Heart left ventricle (tissue), 16 donors: ENCODE results near the gene RSPRY1. TPM values are rescaled to one million over a fixed set of nuclear protein-coding genes. Genes with fewer than 3 reads are reported as not detected.
"Not testable (repeated sequence)": the region's sequence is repeated elsewhere in the genome, so short reads cannot be mapped to it uniquely, and the experiment has no call there.

Experiments used
- ATAC-seq, 4 donors: fragments of 200-7000 bp; cut with Tn5 transposase; one replicate each; pipeline ENCODE4 v1.9.1; 2020 to 2022; ENCODE audit warnings: moderate library complexity in 4 of 4, mild to moderate bottlenecking in 3 of 4, moderate number of reproducible peaks in 1 of 4
- DNase-seq, 5 donors: peaks; one replicate each; pipeline ENCODE4 v3.0.0-alpha.2; 2020
- H3K27ac ChIP-seq, 12 donors: fragments of 200-600 bp; sonication (generic) in 4 of 12; one replicate each; pipeline versions ENCODE4 v1.5.0 to v1.8.0; 2016 to 2022; ENCODE audit warnings: mild to moderate bottlenecking in 2 of 12
- H3K27me3 ChIP-seq, 9 donors: fragments of 200-600 bp; sonication (generic) in 2 of 9; one replicate each; pipeline versions ENCODE4 v1.5.1 to v1.8.0; 2016 to 2022; ENCODE audit warnings: mild to moderate bottlenecking in 3 of 9
- H3K36me3 ChIP-seq, 9 donors: fragments of 200-600 bp; sonication (generic) in 2 of 9; one replicate each; pipeline versions ENCODE4 v1.5.0 to v1.8.0; 2018 to 2022; ENCODE audit warnings: mild to moderate bottlenecking in 2 of 9
- H3K4me1 ChIP-seq, 12 donors: fragments of 200-600 bp; sonication (generic) in 4 of 12; one replicate each; pipeline versions ENCODE4 v1.5.0 to v1.8.0; 2016 to 2022; ENCODE audit warnings: mild to moderate bottlenecking in 3 of 12
- H3K4me3 ChIP-seq, 12 donors: fragments of 200-600 bp; sonication (generic) in 4 of 12; one replicate each; pipeline versions ENCODE4 v1.5.0 to v1.8.0; 2017 to 2022; ENCODE audit warnings: mild to moderate bottlenecking in 9 of 12, moderate library complexity in 4 of 12
- H3K9me3 ChIP-seq, 12 donors: fragments of 200-600 bp; sonication (generic) in 4 of 12; one replicate each; pipeline versions ENCODE4 v1.5.0 to v1.8.0; 2016 to 2022; ENCODE audit warnings: mild to moderate bottlenecking in 1 of 12
- POLR2A ChIP-seq, 2 donors: fragments of 450-650 bp; IDR thresholded peaks; one replicate each; pipeline ENCODE4 v1.6.1; 2017; ENCODE audit warnings: antibody characterized with exemption in 2 of 2, mild to moderate bottlenecking in 2 of 2, moderate library complexity in 2 of 2
- WGBS, 4 donors: extraction: QIAGEN DNeasy Blood & Tissue Kit in 2 of 4; methylation state at CpG; one replicate each; pipeline versions ENCODE4 v1.1.5 to v1.1.7; 2013 to 2018; 5-methylcytosine and 5-hydroxymethylcytosine counted together
- intact Hi-C, 10 donors: fragments of 100-400 bp; cut with DNase I; formaldehyde crosslinking; loops; one replicate each; pipeline versions ENCODE4 v1.11.1 to v1.14.2; 2022
- polyA plus RNA-seq, 2 donors: library from polyadenylated mRNA; stranded (reverse); fragments of 200-250 nt; gene quantifications; one replicate each; pipeline ENCODE4 v1.2.3, GENCODE V29; 2013
- total RNA-seq, 9 donors: library from RNA; depleted of rRNA in 2 of 9; stranded (reverse); fragments of >200 nt in 2 of 9; fragmentation: NEBNext Ultra II Directional in 3 of 9; extraction: Animal tissue kit (Norgen Biotek cat#: 25700) in 3 of 9; gene quantifications; one replicate each; pipeline versions ENCODE4 v1.1.0 to v1.2.4, GENCODE V29; 2016 to 2023
- TF ChIP-seq, protein P1 (sequence below), 12 donors: fragments of 200-600 bp; sonication (generic) in 4 of 12; IDR thresholded peaks; one replicate each; pipeline versions ENCODE4 v1.5.0 to v1.8.0; 2018 to 2022; ENCODE audit warnings: antibody characterized with exemption in 12 of 12, mild to moderate bottlenecking in 5 of 12
- donor health status: ischemic (EF 13 %, LVEDD 7.1; RV severe dilation, severe dysfunction).
- donor health status: healthy with polysubstance abuse.
- donor health status: DM: no; HTN: yes; CAD: no.
- donor health status: DM: no; HTN: no; CAD: no.
- donor health status: ischemic (EF 25% LVEDD 6.9; RV normal size, moderate dysfunction).
- donor health status: ischemic (EF 25% LVEDD 5.7; RV mildly dilated, moderate dysfunction).
- donor health status: healthy.
- donor health status: DM: yes; HTN: yes; CAD: no.
- donor health status: ischemic (EF 35%, LVEDD 5.7; RV mildly dilated, moderate dysfunction).
- donor health status: nonischemic (EF 11% LVEDD 7.7; RV severe dilation, severe dysfunction).
- donor health status: DM: yes; HTN: yes; CAD: no.
- donor health status: PGD.
- donor health status: ischemic (EF 29% LVEDD 5.4; RV normal size, mild dysfunction).
- donor health status: nonischemic (EF 23%, LVEDD 6.1; RV moderate dilation, normal function).

RSPRY1 gene
- total and polyA plus RNA-seq, 11 donors, result 5.4 to 22.9 (median 17.1) TPM

- H3K36me3 ChIP-seq, result peaks cover 0 to 9% (median 0%) of the 10 kb centered on the region in 9 donors
- TF ChIP-seq POLR2A (IDR thresholded peaks at IDR 0.05), result no peak
- TF ChIP-seq, protein P1, sequence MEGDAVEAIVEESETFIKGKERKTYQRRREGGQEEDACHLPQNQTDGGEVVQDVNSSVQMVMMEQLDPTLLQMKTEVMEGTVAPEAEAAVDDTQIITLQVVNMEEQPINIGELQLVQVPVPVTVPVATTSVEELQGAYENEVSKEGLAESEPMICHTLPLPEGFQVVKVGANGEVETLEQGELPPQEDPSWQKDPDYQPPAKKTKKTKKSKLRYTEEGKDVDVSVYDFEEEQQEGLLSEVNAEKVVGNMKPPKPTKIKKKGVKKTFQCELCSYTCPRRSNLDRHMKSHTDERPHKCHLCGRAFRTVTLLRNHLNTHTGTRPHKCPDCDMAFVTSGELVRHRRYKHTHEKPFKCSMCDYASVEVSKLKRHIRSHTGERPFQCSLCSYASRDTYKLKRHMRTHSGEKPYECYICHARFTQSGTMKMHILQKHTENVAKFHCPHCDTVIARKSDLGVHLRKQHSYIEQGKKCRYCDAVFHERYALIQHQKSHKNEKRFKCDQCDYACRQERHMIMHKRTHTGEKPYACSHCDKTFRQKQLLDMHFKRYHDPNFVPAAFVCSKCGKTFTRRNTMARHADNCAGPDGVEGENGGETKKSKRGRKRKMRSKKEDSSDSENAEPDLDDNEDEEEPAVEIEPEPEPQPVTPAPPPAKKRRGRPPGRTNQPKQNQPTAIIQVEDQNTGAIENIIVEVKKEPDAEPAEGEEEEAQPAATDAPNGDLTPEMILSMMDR (IDR thresholded peaks at IDR 0.05), result no peak
- no peaks in the 10 kb centered on the region for H3K27me3 ChIP-seq
- DNase-seq (no peak), ATAC-seq (peak in 3 of 4 donors; percentile 61 to 90 (median 64))
- H3K27ac ChIP-seq, result peak overlapping the region in 2 of 12 donors; percentile 18 to 34
- no peak overlapping the region for H3K4me3 ChIP-seq
- H3K9me3 ChIP-seq, result no peaks in the 10 kb centered on the region
- intact Hi-C loops, result loop anchor here in 1 of 10 donors (5.0 kb wide), 1 partner anchor 43 kb away; no protein-coding TSS in a partner anchor
- peaks cover 0 to 50% (median 22%) of the 10 kb centered on the region in 12 donors for H3K4me1 ChIP-seq
These were observed 8.4 kb downstream of the RSPRY1 start for GRCh38 chr16:57194512-57194911.

DNA sequence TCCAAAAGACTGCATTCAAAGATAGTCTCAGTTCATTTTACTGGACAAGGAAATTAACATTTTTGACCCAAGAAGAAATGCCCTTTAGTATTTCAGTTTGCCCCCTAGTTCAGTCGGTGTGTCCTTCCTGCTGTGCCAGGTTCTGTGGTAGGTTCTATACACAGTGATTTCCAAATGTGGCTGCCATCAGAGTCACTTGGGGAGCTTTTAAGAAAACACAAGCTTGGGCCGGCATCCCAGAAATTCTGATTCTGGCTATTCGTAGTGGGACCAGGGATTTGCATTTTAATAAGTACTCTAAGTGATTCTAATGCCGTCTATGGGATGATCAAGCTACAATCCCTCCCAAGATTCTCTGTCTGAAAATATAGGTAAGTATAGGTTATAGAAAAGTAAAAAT lies 10.2 kb downstream of the RSPRY1 start:
- intact Hi-C loops, result no loop called here
- no peak for TF ChIP-seq POLR2A (IDR thresholded peaks at IDR 0.05)
- TF ChIP-seq, protein P1 (IDR thresholded peaks at IDR 0.05), result no peak
- no peak for DNase-seq
- H3K36me3 ChIP-seq, result no peaks in the 10 kb centered on the region
- WGBS, 4 donors, result 55 to 75% (median 62%) methylated on average over 4 of the region's 4 CpGs
- no peaks in the 10 kb centered on the region for H3K9me3 ChIP-seq
- peaks cover 0 to 33% (median 14%) of the 10 kb centered on the region in 12 donors for H3K4me1 ChIP-seq
- no peaks in the 10 kb centered on the region for H3K27me3 ChIP-seq
- ATAC-seq, result no peak
- no peak overlapping the region for H3K4me3 ChIP-seq
- no peak overlapping the region for H3K27ac ChIP-seq

- no peaks in the 10 kb centered on the region for H3K27me3 ChIP-seq
- 70 to 82% (median 72%) methylated on average over 3 of the region's 3 CpGs for WGBS, 4 donors
- intact Hi-C loops, result no loop called here
- DNase-seq (no peak), ATAC-seq (no peak)
- H3K4me1 ChIP-seq, result peaks cover 0 to 28% (median 10%) of the 10 kb centered on the region in 12 donors
- H3K27ac ChIP-seq, result no peak overlapping the region
- no peaks in the 10 kb centered on the region for H3K36me3 ChIP-seq
- no peak overlapping the region for H3K4me3 ChIP-seq
- H3K9me3 ChIP-seq, result no peaks in the 10 kb centered on the region
- TF ChIP-seq, protein P1 (IDR thresholded peaks at IDR 0.05), result no peak
- TF ChIP-seq POLR2A (IDR thresholded peaks at IDR 0.05), result no peak
These were observed 10.6 kb downstream of the RSPRY1 start for GRCh38 chr16:57196753-57197152.

DNA sequence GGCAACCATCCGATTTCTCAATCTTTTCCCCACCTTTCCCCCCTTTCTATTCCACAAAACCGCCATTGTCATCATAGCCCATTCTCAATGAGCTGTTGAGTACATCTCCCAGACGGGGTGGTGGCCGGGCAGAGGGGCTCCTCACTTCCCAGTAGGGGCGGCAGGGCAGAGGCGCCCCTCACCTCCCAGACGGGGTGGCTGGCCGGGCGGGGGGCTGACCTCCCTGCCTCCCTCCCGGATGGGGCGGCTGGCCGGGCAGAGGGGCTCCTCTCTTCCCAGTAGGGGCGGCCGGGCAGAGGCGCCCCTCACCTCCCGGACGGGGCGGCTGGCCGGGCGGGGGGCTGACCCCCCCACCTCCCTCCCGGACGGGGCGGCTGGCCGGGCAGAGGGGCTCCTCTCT lies 14.2 kb downstream of the RSPRY1 start:
- H3K27ac ChIP-seq, H3K9me3 ChIP-seq, H3K4me3 ChIP-seq, ATAC-seq, DNase-seq, intact Hi-C loops, H3K27me3 ChIP-seq: not testable (repeated sequence)
- Histone ChIP-seq H3K36me3 (peaks cover 0 to 16% (median 10%) of the 10 kb centered on the region in 9 donors), H3K4me1 (peaks cover 0 to 18% (median 2%) of the 10 kb centered on the region in 12 donors)
- WGBS, 4 donors, result 96 to 99% (median 97%) methylated on average over 6 to 16 of the region's 24 CpGs

DNA sequence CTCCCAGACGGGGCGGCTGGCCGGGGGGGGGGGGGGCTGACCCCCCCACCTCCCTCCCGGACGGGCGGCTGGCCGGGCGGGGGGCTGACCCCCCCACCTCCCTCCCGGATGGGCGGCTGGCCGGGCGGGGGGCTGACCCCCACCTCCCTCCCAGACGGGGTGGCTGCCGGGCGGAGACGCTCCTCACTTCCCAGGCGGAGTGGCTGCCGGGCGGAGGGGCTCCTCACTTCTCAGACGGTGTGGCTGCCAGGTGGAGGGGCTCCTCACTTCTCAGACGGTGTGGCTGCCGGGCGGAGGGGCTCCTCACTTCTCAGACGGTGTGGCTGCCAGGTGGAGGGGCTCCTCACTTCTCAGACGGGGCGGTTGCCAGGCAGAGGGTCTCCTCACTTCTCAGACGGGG lies 14.8 kb downstream of the RSPRY1 start:
- H3K4me3 ChIP-seq, H3K9me3 ChIP-seq, intact Hi-C loops, DNase-seq, ATAC-seq, H3K27me3 ChIP-seq, H3K27ac ChIP-seq: not testable (repeated sequence)
- Histone ChIP-seq H3K4me1 (peaks cover 0 to 18% (median 2%) of the 10 kb centered on the region in 12 donors), H3K36me3 (peaks cover 0 to 22% (median 16%) of the 10 kb centered on the region in 9 donors)
- 90 to 100% (median 93%) methylated on average over 4 to 23 of the region's 27 CpGs for WGBS, 4 donors
